ENCODE data around the gene RBM24. TPM values are rescaled to one million over a fixed set of nuclear protein-coding genes. Genes with fewer than 3 reads are reported as not detected.
"Not testable (repeated sequence)": the region's sequence is repeated elsewhere in the genome, so short reads cannot be mapped to it uniquely, and the experiment has no call there.

The RBM24 gene
- total RNA-seq, 1 donor from 2014 or later = 3.1 TPM

DNA sequence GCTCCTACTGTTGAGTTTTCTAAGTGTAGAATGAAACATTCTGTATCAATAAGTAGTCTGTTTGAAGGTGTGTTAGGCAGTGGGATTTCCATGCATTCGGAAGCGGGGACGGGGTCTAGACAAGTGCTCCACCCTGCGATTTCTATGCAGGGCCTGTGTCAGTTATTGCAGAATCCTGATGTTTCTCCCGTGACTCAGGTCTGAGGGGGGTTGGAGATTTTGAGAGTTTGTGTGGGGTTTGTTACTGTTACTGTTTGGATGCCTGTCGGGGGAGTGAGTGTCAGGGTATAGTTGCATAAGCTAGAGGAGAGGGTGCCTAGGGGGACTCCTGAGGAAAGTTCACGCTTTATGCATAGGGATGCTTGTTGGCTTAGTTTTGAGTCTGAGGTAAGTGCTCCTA, 39.1 kb downstream of the RBM24 start:
- intact Hi-C loops (cut with DNase I); ATAC-seq; DNase-seq (ENCODE audit: low spot score): not testable (repeated sequence)

- no peak for DNase-seq (ENCODE audit: low spot score)
- intact Hi-C loops (cut with DNase I) = no loop called here
- no peak for ATAC-seq
These were observed 50.1 kb downstream of the RBM24 start for GRCh38 chr6:17331238-17331637.

- intact Hi-C loops (cut with DNase I) = no loop called here
- no peak for ATAC-seq
- DNase-seq (ENCODE audit: low spot score) = no peak
These were observed 53.1 kb downstream of the RBM24 start for GRCh38 chr6:17334265-17334664.

GRCh38 chr6:17336425-17336824, 55.3 kb downstream of the RBM24 start:
- no peak for ATAC-seq
- intact Hi-C loops (cut with DNase I) = no loop called here
- no peak for DNase-seq (ENCODE audit: low spot score)

GRCh38 chr6:17339308-17339670, 58.1 kb downstream of the RBM24 start:
- DNase-seq (ENCODE audit: low spot score) (no peak), ATAC-seq (no peak)
- intact Hi-C loops (cut with DNase I) = no loop called here

GRCh38 chr6:17341117-17341805, 60.1 kb downstream of the RBM24 start:
- DNase-seq (ENCODE audit: low spot score) = no peak
- intact Hi-C loops (cut with DNase I) = no loop called here
- no peak for ATAC-seq

- intact Hi-C loops (cut with DNase I) = no loop called here
- DNase-seq (ENCODE audit: low spot score) = no peak
- ATAC-seq = no peak
These were observed 60.7 kb downstream of the RBM24 start for GRCh38 chr6:17341891-17342290.

DNA sequence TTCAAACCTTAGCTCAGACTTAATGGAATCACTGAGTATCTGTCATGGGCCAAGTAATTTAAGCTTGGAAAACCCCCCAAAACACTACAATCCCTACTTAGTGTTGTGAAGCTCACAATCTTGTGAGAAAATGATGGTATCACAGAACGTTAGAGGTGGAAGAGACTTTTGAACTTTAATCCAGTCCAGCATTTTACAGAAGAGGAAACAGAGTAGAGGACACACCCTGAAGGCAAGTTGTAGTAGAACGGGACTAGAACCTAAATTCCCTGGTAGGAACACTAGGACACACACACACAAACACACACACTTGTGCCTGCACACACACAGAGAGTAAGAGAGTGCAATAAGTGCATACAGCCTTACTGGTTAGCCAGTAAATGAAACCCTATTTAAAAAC, 62.1 kb downstream of the RBM24 start:
- intact Hi-C loops (cut with DNase I) = no loop called here
- DNase-seq (ENCODE audit: low spot score) (no peak), ATAC-seq (no peak)

Other genes starting within 250 kb of the RBM24 start
- gene STMND1, start 179.3 kb upstream of the RBM24 start, total RNA-seq = 0.27 TPM
- gene CAP2, start 112.2 kb downstream of the RBM24 start, total RNA-seq = 7.1 TPM